Measurements from ENCODE around the gene TNIP1. TPM values are rescaled to one million over a fixed set of nuclear protein-coding genes. Genes with fewer than 3 reads are reported as not detected.

TNIP1 gene
- total and polyA plus RNA-seq, 7 experiments from 2014 or later: 28.9 to 234 (median 125) TPM

DNA sequence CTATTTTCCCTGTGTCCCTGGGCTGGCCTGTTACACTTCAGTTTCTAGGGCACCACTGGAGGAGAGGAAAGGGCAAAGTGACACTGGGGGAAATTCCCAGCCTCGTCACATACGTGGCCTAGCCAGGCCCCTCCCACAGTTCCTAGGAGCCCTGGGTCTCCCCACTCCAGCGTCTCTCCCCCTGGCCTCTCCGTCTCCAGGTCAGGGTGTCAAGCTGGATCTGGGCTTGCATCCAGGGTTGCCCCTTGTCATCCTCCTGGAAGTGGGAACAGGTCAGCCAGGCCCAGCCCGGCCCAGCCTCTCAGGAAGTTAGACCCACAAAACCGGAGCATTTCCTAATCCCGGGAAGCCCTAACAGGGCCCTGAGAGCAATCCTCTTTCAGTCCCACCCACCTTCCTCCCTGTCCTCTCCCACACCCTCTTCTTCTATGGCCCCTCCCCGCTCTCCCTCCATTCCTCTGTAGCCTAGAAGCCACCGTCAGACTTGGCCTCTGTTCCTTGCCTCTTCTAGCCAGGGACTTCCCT is 4.7 kb upstream of the TNIP1 start:
- ChIA-PET POLR2A (interaction anchor here (0.8 kb wide), 1 partner anchor 13 kb away, joined by 4 read pairs; no protein-coding TSS in a partner anchor), CTCF (interaction anchor here (0.6 to 1.5 kb wide), 4 partner anchors 31 to 167 kb away, joined by 3 to 8 read pairs (median 4); no protein-coding TSS in a partner anchor)
- ATAC-seq (no peak), DNase-seq (peak in 2 of 9 donors; percentile 17 to 56)
- Histone ChIP-seq H3K27ac (ENCODE audit: low read depth, low read length) (no peak overlapping the region), H3K36me3 (ENCODE audit: control insufficient read depth in 2 of 3, insufficient read depth in 3 of 3, low read length in 3 of 3) (peaks cover 0 to 2% (median 0%) of the 10 kb centered on the region in 3 experiments), H3K27me3 (ENCODE audit: control insufficient read depth in 2 of 2, insufficient read depth in 2 of 2, low read length in 2 of 2) (no peaks in the 10 kb centered on the region), H3K9me3 (ENCODE audit: control insufficient read depth in 2 of 3, low read length in 3 of 3) (no peaks in the 10 kb centered on the region), H3K4me3 (ENCODE audit: low read length) (no peak overlapping the region), H3K4me1 (ENCODE audit: control insufficient read depth in 2 of 2, insufficient read depth in 2 of 2, low read length in 2 of 2) (peaks cover 20 to 54% of the 10 kb centered on the region in 2 donors)
- peak overlapping the region in 2 of 9 donors; percentile 24 to 85 for H3K27ac Mint-ChIP-seq
- peaks cover 0 to 9% (median 0%) of the 10 kb centered on the region in 5 donors for H3K36me3 Mint-ChIP-seq
- peaks cover 0 to 3% (median 0%) of the 10 kb centered on the region in 11 donors for H3K9me3 Mint-ChIP-seq
- intact Hi-C loops (cut with micrococcal nuclease): loop anchor here (2.0 to 10.0 kb wide), 3 partner anchors 15 to 1741 kb away; partner anchors contain the start of gene GRPEL2 (in 1 of the 2)
- no peaks in the 10 kb centered on the region for H3K27me3 Mint-ChIP-seq
- peaks cover 24 to 62% (median 50%) of the 10 kb centered on the region in 7 donors for H3K4me1 Mint-ChIP-seq
- H3K4me3 Mint-ChIP-seq: peak overlapping the region in 2 of 10 donors; percentile 18 to 84

DNA sequence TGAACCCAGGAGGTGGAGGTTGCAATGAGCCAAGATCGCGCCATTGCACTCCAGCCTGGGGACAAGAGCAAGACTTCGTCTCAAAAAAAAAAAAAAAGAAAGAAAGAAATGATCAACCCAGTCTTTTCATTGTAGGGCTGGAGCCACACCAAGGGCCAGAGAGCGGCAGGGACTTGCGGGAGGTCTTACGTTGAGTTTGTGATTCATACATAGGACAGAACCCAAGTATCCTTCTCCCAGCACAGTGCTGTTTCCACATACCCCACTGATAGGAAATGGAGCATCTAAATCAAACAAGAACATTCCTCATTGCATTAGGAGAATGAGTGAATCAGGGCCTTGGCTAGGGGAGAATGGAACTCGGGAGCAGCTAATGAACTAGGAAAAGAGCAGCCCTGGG is 3.5 kb upstream of the TNIP1 start:
- Histone ChIP-seq H3K9me3 (ENCODE audit: control insufficient read depth in 2 of 3, low read length in 3 of 3) (no peaks in the 10 kb centered on the region), H3K27me3 (ENCODE audit: control insufficient read depth in 2 of 2, insufficient read depth in 2 of 2, low read length in 2 of 2) (no peaks in the 10 kb centered on the region), H3K4me1 (ENCODE audit: control insufficient read depth in 2 of 2, insufficient read depth in 2 of 2, low read length in 2 of 2) (peaks cover 28 to 56% of the 10 kb centered on the region in 2 donors), H3K4me3 (ENCODE audit: low read length) (no peak overlapping the region), H3K27ac (ENCODE audit: low read depth, low read length) (no peak overlapping the region), H3K36me3 (ENCODE audit: control insufficient read depth in 2 of 3, insufficient read depth in 3 of 3, low read length in 3 of 3) (peaks cover 0 to 2% (median 0%) of the 10 kb centered on the region in 3 experiments)
- peaks cover 31 to 69% (median 52%) of the 10 kb centered on the region in 7 donors for H3K4me1 Mint-ChIP-seq
- intact Hi-C loops (cut with micrococcal nuclease): loop anchor here (5.0 to 10.0 kb wide), 5 partner anchors 302 to 1740 kb away; partner anchors contain the start of genes G3BP1 (in 1 of the 2), GRPEL2 (in 1 of the 2), SLC36A1 (in 1 of the 2) and TCOF1 (in 1 of the 2)
- H3K36me3 Mint-ChIP-seq: peaks cover 0 to 12% (median 0%) of the 10 kb centered on the region in 5 donors
- ChIA-PET CTCF (interaction anchor here (1.0 to 1.5 kb wide), 3 partner anchors 32 to 42 kb away, joined by 3 to 4 read pairs (median 4); no protein-coding TSS in a partner anchor), POLR2A (interaction anchor here (1.0 to 1.7 kb wide), 2 partner anchors 9 to 129 kb away, joined by 4 read pairs; no protein-coding TSS in a partner anchor)
- peaks cover 0 to 3% (median 0%) of the 10 kb centered on the region in 11 donors for H3K9me3 Mint-ChIP-seq
- H3K27me3 Mint-ChIP-seq: no peaks in the 10 kb centered on the region
- peak overlapping the region in 2 of 9 donors; percentile 21 to 85 for H3K27ac Mint-ChIP-seq
- peak overlapping the region in 2 of 10 donors; percentile 54 to 84 for H3K4me3 Mint-ChIP-seq
- ATAC-seq (no peak), DNase-seq (no peak)

DNA sequence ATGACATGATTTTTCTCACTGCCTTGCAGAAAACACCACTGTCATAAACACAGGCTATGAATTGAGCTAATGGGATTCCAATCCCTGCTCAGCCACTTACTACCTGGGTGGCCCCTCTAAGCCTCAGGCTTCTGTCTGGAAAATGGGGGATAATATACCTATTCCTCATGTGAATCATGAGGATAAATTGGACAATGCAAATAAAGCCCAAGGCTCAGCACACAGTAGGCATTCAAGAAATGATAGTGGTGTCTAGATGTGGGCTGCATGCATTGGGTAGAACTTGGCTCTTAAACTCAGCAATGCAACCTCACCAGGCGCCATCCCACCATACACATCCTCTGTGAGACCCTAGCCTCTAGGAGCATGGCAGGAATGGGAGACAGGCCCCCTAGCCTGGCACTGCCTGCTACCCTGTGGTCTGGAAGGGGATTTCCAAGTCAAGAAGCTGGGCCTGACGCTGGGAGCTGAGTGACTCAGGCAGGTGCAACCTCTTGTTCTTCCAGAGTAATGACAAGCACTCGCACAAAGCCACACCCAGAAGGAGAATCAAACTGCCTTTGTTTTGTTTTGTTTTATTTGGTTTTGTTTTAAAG is 2.3 kb upstream of the TNIP1 start:
- H3K27ac ChIP-seq (ENCODE audit: low read depth, low read length): no peak overlapping the region
- no peaks in the 10 kb centered on the region for H3K9me3 Mint-ChIP-seq
- H3K27me3 ChIP-seq (ENCODE audit: control insufficient read depth in 2 of 2, insufficient read depth in 2 of 2, low read length in 2 of 2): no peaks in the 10 kb centered on the region
- intact Hi-C loops (cut with micrococcal nuclease): loop anchor here (1.0 to 10.0 kb wide), 7 partner anchors 15 to 1738 kb away; partner anchors contain the start of genes G3BP1 (in 1 of the 2), GRPEL2 (in 1 of the 2), SLC36A1 (in 1 of the 2) and TCOF1 (in 1 of the 2)
- no peak overlapping the region for H3K4me3 ChIP-seq (ENCODE audit: low read length)
- H3K4me1 Mint-ChIP-seq: peaks cover 42 to 77% (median 62%) of the 10 kb centered on the region in 7 donors
- DNase-seq (peak in 3 of 9 donors; percentile 22 to 62 (median 57)), ATAC-seq (peak; percentile 12)
- POLR2A ChIA-PET: interaction anchor here (1.0 to 3.6 kb wide), 5 partner anchors 9 to 131 kb away, joined by 4 to 25 read pairs (median 4); no protein-coding TSS in a partner anchor
- peak overlapping the region in 5 of 9 donors; percentile 41 to 91 (median 82) for H3K27ac Mint-ChIP-seq
- H3K27me3 Mint-ChIP-seq: no peaks in the 10 kb centered on the region
- H3K36me3 ChIP-seq (ENCODE audit: control insufficient read depth in 2 of 3, insufficient read depth in 3 of 3, low read length in 3 of 3): peaks cover 0 to 2% (median 0%) of the 10 kb centered on the region in 3 experiments
- peaks cover 0 to 22% (median 3%) of the 10 kb centered on the region in 5 donors for H3K36me3 Mint-ChIP-seq
- peak overlapping the region in 7 of 10 donors; percentile 25 to 92 (median 76) for H3K4me3 Mint-ChIP-seq
- no peaks in the 10 kb centered on the region for H3K9me3 ChIP-seq (ENCODE audit: control insufficient read depth in 2 of 3, low read length in 3 of 3)
- CTCF ChIA-PET: interaction anchor here (1.3 kb wide), 1 partner anchor 31 kb away, joined by 4 read pairs; no protein-coding TSS in a partner anchor
- peaks cover 39 to 68% of the 10 kb centered on the region in 2 donors for H3K4me1 ChIP-seq (ENCODE audit: control insufficient read depth in 2 of 2, insufficient read depth in 2 of 2, low read length in 2 of 2)

DNA sequence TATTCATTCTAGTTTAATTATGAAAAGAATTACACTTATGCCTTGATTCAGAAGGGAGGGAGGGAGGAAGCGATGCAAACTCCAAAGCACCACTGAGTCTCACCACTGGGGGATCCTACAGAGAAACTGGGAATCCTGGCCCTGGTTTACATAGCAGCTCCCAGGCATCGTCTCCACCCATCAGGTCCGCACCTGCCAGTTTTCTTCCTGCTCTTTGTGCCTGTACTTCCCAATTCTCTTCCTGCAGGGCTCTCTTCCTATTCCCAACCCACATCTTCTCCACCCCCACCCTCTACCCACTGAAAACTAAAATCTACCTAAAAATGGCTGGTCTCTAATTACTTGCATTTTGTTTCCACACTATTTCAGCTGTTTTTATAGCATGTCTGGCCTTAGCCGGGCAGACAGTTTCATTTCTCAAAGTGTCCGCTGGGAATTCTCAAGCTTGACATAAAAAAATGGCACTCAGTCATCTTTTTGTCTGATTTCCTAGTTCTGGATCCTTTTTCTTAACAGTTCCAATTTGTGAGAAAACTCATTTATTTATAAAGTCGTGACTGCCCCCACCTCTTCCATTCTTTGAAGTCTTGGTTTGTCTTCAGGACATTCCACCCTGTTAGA is 1.6 kb upstream of the TNIP1 start:
- Mint-ChIP-seq H3K4me1 (peaks cover 47 to 81% (median 70%) of the 10 kb centered on the region in 7 donors), H3K27ac (peak overlapping the region; percentile 59 to 91 (median 82)), H3K4me3 (peak overlapping the region; percentile 47 to 92 (median 80)), H3K9me3 (no peaks in the 10 kb centered on the region), H3K36me3 (peaks cover 0 to 28% (median 8%) of the 10 kb centered on the region in 5 donors), H3K27me3 (no peaks in the 10 kb centered on the region)
- Histone ChIP-seq H3K27me3 (ENCODE audit: control insufficient read depth in 2 of 2, insufficient read depth in 2 of 2, low read length in 2 of 2) (no peaks in the 10 kb centered on the region), H3K4me1 (ENCODE audit: control insufficient read depth in 2 of 2, insufficient read depth in 2 of 2, low read length in 2 of 2) (peaks cover 45 to 72% of the 10 kb centered on the region in 2 donors), H3K9me3 (ENCODE audit: control insufficient read depth in 2 of 3, low read length in 3 of 3) (no peaks in the 10 kb centered on the region), H3K36me3 (ENCODE audit: control insufficient read depth in 2 of 3, insufficient read depth in 3 of 3, low read length in 3 of 3) (peaks cover 0 to 2% (median 0%) of the 10 kb centered on the region in 3 experiments), H3K4me3 (ENCODE audit: low read length) (peak overlapping the region; percentile 86), H3K27ac (ENCODE audit: low read depth, low read length) (peak overlapping the region; percentile 96)
- ATAC-seq: no peak
- ChIA-PET CTCF (interaction anchor here (0.6 to 1.7 kb wide), 6 partner anchors 11 to 82 kb away, joined by 3 to 9 read pairs (median 4); no protein-coding TSS in a partner anchor), POLR2A (interaction anchor here (0.7 to 3.6 kb wide), 9 partner anchors 8 to 287 kb away, joined by 3 to 25 read pairs (median 4); no protein-coding TSS in a partner anchor)
- intact Hi-C loops (cut with micrococcal nuclease): loop anchor here (5.0 to 10.0 kb wide), 5 partner anchors 300 to 1738 kb away; partner anchors contain the start of genes G3BP1 (in 1 of the 2), GRPEL2 (in 1 of the 2), SLC36A1 (in 1 of the 2) and TCOF1 (in 1 of the 2)
- no peak for DNase-seq

DNA sequence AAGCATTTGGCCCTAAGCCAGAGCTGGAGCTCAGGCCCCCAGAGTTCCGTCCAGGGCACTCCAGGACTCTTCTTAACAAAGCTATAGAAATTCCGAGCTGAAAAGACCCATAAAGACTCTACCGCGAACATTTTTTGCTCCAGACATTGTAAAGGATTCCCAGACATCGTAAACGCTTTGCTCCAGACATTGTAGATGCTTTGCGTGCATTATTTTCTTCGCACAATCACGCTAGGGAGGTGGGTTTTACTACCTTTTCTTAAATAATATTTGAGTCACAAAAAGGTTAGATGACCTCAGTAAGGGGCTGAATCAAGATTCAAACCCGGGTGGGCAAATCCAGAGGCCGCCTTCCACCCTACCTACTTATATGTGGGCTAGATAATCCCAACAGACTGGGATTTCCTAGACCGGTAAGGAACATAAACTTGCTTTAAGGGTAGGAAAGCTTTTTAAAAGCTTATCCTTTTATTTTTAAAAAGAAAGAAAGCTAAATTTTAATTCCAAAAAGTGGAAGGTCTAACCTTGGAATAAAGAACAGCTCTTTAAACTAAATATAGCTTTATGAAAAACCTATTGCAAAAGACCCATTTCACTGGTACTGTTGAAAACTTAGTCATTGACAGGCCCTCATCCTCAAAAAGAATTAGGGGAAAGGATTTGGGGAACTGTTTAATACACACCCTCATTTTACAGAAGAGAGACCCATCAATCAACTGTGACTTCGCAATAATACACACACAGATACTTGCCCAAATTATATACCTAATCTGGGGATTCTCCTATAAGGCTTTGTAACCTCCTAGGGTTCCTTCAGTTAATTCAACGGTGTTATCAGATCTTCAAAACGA is 822 bp upstream of the TNIP1 start:
- Mint-ChIP-seq H3K9me3 (no peaks in the 10 kb centered on the region), H3K27ac (peak overlapping the region; percentile 82 to 95 (median 91)), H3K27me3 (no peaks in the 10 kb centered on the region), H3K36me3 (peaks cover 0 to 35% (median 13%) of the 10 kb centered on the region in 5 donors), H3K4me3 (peak overlapping the region; percentile 85 to 92 (median 89)), H3K4me1 (peaks cover 51 to 82% (median 72%) of the 10 kb centered on the region in 7 donors)
- intact Hi-C loops (cut with micrococcal nuclease): loop anchor here (1.0 to 10.0 kb wide), 19 partner anchors 8 to 1737 kb away; partner anchors contain the start of genes G3BP1 (in 2 of the 2), GRPEL2 (in 2 of the 2), RBM22 (in 2 of the 2) and TCOF1 (in 2 of the 2)
- H3K9me3 ChIP-seq (ENCODE audit: control insufficient read depth in 2 of 3, low read length in 3 of 3): no peaks in the 10 kb centered on the region
- CTCF ChIA-PET: interaction anchor here (0.6 to 1.7 kb wide), 6 partner anchors 10 to 83 kb away, joined by 3 to 9 read pairs (median 4); no protein-coding TSS in a partner anchor
- peak overlapping the region; percentile 96 for H3K27ac ChIP-seq (ENCODE audit: low read depth, low read length)
- peaks cover 0 to 5% (median 0%) of the 10 kb centered on the region in 3 experiments for H3K36me3 ChIP-seq (ENCODE audit: control insufficient read depth in 2 of 3, insufficient read depth in 3 of 3, low read length in 3 of 3)
- POLR2A ChIA-PET: interaction anchor here (0.6 to 3.6 kb wide), 12 partner anchors 9 to 624 kb away, joined by 3 to 25 read pairs (median 4); no protein-coding TSS in a partner anchor
- H3K27me3 ChIP-seq (ENCODE audit: control insufficient read depth in 2 of 2, insufficient read depth in 2 of 2, low read length in 2 of 2): no peaks in the 10 kb centered on the region
- H3K4me1 ChIP-seq (ENCODE audit: control insufficient read depth in 2 of 2, insufficient read depth in 2 of 2, low read length in 2 of 2): peaks cover 39 to 71% of the 10 kb centered on the region in 2 donors
- DNase-seq (no peak), ATAC-seq (no peak)
- H3K4me3 ChIP-seq (ENCODE audit: low read length): peak overlapping the region; percentile 86

All from naive thymus-derived CD4-positive, alpha-beta T cell (primary cell).